CD4-positive, alpha-beta T cell treated with Interleukin-6 for 4 hours (primary cell): Measurements from ENCODE around the gene ESPNL.

Experiments used
- DNase-seq: peaks from one replicate; pipeline ENCODE4 v3.0.0-alpha.2; 2020; ENCODE audit warnings: mixed read lengths

The ESPNL gene

DNA sequence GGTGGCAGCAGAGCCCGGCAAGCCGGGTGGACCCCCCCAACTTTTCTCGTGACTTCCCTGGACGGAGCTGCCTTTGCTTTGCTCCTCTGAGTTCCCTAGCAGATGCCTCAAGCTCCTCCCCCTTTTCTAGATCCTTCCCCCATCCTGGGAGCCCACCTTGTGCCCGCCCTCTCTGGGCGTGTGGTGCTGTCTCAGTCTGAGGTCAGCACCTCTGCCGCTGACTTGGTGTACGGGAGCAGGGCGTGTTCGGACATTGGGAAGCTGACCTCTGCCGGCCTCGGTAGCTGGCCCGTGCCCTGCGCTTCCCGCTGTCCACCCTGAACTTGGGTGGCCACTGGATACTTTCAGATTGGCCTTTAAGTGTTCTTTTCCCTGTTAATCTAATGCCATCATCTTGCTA is 19.6 kb upstream of the ESPNL start:
- DNase-seq = no peak

DNA sequence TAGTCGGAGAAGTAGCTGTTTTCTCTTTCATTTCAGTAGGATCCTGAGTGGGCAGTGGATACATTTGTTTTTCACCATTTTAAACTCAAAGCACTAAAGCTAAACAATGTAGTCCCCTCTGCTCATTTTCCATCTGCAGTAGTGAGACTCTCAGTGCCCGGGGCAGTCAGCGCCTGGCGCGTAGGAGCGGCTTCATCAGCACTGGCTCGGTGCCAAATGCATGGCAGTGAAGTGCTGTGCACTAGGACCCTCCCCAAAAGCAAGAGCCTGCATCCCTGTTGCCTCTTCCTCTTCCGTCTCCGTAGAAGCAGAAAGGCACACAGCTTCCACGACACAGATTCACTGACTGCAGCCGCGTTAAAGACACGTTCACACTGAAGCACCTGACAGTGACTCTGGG is 19.0 kb upstream of the ESPNL start:
- DNase-seq = no peak

DNA sequence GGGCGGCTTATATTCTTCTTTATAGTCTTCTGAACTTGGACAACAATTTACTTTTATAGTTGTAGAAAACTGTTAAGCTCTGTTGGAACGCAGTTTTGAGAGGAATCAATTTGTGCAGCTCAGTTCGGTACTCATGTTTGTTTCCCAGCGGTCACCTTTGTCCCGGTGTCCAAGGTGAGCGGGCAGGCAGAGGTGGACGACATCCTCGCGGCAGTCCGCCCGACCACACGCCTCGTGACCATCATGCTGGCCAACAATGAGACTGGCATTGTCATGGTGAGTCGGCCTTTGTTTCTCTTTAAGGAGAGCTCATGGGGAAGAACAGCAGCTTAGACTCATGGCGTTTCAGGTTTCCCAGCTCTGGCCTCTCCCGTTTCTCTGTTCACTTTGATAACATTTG is 18.6 kb upstream of the ESPNL start:
- DNase-seq = no peak

DNA sequence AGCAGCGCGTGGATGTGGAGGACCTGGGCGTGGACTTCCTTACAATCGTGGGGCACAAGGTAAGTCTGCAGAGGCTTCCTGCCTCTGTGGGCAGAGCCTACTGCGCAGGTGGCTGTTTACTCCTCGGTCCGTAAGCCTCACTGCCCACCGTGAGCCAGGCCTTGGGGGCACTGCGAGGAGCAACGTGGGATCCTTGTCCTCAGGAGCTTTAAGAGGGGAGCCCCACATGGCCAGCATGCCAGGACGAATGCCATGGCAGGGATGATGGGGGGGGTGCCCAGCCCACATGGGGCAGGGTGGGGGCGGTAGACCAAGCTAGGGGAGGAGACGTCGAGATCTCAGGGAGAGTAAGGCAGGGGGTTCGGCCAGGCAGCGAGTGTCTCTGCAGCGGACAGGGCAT is 18.0 kb upstream of the ESPNL start:
- DNase-seq = no peak

DNA sequence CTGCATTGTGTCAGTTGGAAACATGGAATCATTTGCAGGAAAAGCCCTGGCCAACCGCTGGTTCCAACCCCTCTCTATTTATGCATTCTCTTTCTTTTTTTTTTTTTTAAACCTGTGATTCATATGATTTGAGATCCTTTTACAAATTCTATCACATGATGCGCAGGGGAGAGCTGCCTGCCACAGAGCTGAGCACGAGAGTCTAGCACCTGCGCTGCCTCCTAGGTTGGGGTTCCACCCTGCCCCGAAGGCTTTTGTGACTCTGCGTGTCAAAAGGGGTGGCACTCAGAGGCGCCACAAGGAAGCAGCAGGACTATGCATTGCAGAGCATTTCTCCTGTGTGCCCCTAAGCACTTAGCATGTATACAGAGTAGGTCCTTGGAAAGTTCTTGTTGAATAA is 17.3 kb upstream of the ESPNL start:
- no peak for DNase-seq

DNA sequence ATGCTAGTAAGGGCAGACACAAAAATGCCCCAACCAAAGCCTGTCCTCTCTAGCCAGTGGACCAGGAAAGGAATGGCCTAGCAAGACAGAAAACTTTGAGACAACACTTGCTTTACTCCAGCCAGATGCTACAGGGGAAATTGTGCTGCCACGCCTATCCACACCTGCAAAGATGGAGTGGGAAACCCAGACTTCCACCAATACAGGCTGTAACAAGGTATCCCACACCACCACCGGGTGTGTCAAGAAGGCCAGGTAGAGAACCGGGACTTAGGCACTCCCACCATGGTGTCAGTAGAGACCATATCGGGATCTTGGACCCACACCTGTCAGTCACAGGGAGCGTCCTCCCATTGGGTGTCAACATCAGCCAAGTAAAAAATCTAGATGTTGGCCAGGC is 16.2 kb upstream of the ESPNL start:
- no peak for DNase-seq

DNA sequence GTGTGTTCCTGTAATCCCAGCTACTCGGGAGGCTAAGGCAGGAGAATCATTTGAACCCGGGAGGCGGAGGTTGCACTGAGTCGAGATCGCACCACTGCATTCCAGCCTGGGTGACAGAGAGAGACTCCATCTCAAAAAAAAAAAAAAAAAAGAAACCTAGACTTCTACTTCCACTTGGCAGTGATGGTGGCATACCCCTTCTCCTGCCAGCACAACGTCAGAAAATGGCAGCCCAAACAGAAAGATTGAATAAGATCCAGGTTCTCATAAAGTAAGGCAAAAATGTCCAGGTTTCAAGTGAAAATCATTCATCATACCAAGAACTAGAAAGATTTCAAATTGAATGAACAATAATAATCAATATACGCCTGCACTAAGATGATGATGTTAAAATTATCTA is 15.4 kb upstream of the ESPNL start:
- DNase-seq = no peak

DNA sequence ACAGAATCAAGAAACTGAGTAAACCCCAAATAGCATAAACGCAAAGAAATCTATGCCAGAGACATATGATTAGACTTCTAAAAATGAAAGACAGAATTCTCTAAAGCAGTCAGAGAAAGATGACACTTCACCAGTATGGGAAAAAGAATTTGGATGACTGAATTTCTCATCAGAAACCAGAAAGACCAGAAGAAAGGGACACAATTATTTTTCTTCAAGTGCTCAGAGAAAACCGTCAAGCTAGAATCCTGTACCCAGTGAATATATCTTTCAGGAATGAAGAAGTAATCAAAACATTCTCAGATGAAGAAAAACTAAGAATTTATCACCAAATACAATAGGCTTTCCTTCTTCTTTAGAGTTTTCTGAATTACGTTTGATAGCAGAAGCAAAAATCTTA is 14.2 kb upstream of the ESPNL start:
- no peak for DNase-seq

DNA sequence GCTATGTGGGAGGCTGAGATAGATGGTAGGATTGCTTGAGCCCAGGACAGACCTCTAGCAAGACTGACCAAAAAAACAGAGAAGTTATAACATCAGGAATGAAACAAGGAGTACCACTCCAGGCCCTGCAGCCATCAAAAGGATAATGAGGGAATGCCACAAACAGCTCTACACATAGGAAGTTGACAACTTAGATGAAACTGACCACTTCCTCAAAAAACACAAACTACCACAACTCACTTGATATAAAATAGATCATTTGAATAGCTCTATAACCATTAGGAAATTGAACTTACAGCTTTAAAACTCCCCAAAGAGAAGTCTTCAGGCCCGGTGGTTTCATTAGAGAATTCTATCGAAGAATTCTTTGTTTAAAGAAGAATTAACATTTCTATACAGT is 12.9 kb upstream of the ESPNL start:
- no peak for DNase-seq

DNA sequence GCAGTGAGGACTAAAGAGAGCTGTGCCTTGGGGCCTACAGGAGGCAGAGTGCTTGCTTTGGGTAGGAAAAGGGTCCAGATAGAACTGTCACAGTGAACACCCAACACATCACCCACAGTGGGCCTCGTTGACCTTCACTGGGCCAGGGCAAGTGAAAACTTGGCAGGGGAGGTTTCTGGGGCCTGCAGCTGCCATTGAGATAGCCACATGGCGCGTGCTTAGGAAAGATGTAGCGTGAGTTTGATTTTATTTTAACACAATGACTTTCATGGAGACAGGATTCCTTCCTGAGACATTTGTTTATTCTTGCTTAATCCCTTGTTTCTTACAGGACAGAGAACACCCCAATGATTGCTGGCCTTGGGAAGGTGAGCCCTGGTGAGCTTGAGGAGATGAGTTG is 9.3 kb upstream of the ESPNL start:
- no peak for DNase-seq

DNA sequence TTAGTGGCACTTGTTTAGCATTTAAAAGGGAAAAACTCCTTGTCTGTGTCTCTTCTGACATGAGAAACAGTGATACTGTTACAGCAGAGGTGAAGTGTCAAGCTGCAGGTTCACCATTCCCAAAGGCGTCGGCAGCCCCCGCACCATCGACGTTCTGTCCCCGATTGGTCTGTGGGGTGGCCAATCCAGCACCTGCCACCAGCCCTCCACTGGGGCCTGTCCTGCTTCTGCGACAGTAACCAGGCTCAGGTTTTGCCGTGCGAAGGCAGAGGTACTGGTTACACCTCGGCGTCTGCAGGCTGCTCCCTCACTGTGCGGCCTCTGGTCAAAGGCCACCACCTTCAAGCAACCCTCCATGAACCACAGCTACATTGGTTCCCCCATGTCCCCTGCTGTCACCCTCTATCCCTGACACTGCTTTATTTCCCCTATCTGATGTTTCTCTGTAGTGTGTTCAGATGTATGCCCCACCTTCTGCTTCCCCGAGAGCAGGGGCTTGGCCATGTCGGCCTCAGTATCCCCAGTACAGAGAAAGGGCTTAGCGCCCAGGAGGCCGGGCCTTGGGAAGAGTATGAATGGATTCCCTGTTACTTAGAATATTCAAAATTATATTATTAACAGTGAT is 8.6 kb upstream of the ESPNL start:
- no peak for DNase-seq

DNA sequence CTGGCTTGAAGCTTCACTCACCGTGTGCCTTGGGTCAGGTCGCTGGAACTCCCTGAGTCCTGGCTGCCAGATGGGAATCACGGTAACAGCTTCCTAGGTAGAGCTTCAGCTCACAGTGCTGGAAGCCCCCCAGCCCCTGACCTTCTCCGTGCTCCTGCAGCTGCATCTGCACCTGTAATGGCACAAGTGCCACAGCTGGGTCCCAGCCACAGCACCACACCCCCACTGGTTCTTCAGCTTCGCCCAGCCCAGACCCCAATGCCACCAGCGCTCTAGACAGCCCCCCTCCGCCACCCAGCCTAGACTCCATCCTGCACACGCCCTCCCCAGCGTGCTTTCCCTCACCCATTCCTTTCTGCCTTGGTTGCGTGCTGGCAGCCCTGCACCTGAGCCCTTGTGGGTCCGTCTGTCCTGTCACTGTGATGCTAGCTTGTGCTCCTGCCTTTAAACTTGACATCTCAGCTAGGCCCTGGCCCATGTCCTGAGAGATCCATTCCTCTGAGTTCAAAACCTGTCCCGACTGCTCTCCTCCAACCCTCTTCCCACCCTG is 7.6 kb upstream of the ESPNL start:
- DNase-seq = no peak

DNA sequence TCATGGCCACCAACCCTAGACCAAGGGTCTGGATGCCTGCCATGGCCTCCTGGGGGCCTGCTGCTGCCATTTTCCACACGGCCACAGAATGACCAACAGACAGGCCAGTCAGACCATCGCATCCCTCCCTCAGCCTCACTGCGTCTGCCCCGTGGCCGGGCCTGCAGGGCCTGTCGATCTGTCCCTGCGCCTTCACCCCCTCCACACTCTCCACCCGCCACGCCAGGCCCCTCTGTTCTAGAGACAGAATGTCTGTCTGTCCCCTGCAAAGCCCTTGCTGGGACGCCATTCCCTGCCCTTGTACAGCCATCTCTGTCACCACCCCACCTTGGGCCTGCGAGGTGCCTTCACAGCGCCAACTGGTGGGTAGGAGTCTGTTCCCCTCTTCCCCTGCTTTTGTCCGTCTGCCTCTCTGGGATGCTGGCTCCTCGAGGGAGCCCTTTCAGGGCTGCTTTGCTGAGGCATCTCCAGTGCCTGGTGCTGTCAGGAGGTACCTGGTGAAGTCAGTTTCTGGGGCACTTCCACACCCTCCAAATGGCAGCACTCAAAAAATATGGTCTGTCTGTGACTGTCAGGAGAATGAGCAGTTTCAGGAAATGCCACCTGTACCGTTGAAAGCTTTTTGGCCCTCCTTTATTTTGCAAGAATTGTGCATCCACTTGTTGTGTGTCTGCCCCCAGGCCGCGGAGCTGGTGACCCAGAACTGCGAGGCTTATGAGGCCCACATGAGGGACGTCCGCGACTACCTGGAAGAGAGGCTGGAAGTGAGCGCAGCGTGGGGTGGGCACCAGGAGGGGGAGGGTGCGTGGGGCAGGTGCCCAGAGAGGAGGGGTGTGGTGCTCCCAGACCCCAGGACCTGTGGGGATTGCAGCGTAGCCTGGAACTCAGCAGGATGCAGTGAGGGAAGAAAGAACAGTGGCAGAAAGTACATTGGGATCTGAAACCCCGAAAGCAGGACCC is 6.7 kb upstream of the ESPNL start:
- DNase-seq = no peak

DNA sequence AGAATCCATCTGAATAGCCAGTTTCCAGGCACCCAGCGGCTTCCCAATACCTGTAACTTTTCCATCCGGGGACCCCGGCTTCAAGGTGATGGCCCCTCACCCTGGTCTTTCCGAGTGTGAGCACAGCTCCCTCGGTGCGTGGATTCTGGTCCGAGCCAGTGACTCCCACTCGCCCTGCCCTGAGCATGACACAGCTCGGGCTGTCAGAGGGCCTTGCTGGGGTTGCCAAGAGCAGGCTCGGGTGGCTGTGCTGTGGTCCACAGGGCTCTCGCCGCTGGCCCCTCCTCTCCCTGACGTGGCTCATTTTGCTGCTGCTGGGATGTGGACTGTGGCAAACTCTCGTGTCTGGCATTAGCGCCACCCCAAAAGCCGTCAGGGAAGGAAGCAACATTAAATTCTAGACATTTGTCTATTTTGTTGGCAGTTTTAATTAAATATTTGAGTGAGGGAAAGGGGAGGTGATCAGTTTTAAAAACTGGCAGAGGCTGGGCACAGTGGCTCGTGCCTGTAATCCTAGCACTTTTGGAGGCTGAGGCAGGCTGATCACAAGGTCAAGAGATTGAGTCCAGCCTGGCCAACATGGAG is 5.6 kb upstream of the ESPNL start:
- DNase-seq = no peak

DNA sequence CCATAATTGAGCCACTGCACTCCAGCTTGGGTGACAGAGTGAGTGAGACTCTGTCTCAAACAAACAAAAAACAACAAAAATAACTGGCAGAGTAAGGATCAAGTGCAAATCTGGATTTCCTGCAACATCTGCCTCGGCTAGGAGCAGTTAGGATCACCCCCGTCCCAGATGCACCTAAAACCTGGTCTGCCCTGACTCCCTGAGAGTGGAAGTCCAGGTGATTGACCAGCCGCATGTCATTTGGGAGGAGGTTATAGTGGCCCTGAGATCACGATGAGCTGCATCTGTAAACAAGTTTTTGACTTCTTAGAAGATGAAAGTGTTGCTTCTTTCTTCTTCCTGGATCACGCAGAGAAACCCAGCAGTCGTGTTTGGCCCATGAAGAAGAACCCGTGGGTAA is 5.0 kb upstream of the ESPNL start:
- no peak for DNase-seq

DNA sequence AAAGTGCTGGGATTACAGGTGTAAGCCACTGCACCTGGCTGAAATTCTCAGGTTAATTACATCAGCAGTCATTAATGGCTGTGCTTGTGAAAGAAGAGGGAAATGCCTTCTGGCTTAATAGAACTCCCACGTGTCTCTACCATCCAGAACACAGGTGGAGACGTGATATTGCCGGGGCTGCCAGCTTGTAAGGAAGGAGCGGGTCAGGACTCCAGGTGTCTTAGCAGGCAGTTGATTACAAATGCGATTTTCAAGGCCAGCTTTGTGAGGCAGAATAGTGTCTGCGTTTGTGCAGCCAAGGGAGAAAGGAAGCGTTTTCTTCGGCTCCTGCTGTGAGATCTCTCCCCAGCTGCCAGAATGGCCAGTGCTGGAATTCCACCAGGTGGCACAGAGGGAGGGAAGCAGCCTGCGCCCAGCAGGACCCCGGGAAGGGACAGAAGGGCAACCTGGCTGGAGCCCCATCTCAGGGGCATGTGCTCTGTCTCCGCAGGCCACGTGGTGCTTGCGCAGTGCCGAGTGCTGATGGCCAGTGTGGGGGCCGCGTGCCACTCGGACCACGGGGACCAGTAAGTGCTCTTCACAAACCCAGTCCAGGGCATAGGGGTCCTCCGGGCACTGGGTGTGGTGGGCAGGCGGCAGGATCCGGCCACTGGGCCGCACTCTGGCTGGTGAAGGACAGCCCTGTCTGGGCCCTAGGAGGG is 3.7 kb upstream of the ESPNL start:
- no peak for DNase-seq

DNA sequence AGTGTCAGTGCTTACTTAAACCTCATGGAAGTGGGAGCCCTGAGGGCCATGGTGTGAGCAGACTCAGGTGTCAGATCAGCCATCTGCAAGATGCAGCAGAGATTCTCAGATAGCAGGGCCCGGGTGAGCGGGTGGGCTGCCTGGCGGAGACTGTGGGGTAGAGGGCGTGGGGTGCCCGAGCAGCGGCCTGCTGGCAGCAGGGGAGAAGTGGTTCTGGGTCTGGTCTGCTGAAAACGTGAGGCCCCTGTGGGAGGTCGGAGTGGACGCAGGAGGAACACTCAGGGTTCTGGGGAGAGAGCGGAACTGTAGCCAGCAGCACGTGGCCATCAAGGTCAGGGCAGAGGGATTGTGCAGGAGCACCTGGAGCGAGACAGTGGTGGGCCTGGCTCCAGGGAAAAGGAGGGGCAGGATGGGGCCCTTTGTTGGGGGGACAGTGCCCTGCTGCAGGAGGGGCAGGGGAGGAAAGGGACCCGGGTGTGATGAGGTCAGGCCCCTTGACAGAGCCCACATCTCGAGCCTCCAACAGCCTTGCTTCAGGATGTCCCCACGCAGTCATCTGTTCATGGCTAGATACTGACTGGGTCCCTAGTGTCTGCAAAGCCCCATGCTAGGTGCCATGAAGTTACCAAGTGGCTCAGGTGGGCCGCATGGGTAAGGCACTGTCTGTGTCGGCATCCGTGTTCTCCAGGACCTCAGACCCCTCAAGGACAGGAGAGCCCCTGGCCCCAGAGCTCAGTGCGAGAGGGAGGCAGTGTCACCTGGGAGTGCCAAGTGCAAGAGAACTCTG is 2.7 kb upstream of the ESPNL start:
- no peak for DNase-seq

DNA sequence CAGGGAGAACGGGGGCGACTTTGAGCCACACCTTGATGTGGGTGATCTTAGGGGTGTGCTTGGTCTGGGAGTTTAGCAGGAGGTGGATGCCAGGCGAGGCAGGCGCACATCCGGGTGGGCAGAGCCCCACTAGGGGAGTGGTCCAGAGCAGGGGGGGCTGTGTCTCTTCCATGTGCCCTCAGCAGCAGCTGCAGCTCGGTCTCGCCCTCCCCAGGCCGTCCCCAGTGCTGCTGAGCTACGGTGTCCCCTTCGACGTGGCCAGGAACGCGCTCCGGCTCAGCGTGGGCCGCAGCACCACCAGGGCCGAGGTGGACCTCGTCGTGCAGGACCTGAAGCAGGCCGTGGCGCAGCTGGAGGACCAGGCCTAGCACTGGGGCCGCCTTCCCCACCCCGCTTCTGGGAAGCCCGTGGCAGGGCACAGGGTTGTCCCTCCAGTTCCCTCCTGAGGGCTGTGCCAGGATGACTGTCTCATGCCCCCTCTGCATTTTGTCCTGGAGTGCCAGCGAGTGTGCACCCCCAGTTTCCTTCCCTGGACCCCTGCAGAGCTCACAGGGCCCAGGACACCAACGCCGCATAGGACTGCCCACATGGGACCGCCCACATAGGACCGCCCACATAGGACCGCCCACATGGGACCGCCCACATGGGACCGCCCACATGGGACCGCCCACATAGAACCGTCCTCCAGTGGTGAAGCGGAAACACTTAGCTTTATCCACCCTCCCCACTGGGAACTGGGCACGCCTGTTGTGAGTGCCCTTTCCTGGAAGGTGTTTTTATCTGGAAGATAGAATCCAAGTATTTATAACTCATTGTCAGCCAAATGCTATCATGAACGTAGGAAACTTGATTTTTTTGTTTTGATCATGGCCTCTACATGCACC is 1.9 kb upstream of the ESPNL start:
- peak; percentile 14 for DNase-seq

DNA sequence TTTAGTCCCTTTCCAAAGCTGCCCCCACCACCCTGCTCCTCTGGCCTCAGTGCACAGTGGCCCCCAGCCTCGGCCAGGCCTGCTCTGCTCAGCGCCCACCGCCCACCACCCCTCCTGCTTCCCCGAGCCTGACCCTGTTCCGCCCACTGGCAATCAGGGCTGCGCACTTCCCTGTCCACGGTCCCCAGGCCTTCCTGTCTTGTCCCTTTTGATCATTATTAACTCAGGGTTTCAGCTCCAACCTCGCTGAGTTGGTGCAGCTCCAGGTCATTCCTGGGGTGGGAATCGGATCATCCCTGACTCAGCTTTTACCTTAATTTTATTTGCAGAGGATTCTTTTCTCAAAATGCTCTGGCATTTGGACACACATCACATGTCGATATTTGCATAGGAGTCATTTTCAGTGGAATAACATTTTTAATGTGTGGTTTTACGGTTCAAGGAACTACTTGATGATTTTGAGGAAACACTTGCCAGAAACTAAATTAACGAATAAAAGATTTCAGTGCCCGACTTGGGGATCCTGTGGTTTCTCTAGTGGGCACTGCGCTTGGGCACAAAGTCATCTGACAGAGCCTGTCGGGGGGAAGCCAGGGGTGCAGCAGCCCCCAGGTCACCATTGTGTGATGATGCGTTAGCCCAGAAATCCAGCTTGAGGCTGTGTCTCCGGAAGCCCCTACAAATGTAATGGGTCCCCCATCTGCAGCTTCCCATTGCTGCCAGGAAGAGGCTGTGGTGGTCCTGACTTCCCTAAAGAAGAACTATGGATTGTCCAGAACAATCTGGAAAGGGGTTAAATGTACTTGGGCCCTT is 1.0 kb upstream of the ESPNL start:
- no peak for DNase-seq

DNA sequence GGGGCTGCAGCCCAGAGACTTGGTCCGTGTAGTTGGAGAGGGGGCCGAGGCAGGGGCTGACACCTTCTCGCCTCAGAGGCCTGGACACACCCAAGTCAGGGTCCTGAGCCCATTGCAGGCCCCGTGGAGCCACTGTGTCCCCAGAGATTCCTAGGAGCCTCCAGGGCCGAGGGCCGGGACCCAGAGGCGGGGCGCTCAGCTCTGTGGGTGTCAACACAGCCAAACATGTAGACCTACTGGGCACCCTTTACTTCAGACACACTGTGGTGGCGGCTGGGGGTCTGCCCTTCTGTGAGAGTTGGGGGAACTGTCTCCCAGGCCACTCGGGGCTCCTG is 459 bp upstream of the ESPNL start:
- DNase-seq = no peak
